GM18868 (cell line): Measurements from ENCODE around the gene GCFC2.
A peak's percentile ranks its signal among the peaks of the same experiment; 100 is the strongest.
"Not testable (repeated sequence)": the region's sequence is repeated elsewhere in the genome, so short reads cannot be mapped to it uniquely, and the experiment has no call there.

ENCODE experiments used
- ATAC-seq: cut with Tn5 transposase; IDR thresholded peaks from one replicate; pipeline ENCODE4 v1.9.1; 2021; ENCODE audit warnings: mild to moderate bottlenecking, moderate library complexity; ENCODE audit not compliant: unreplicated experiment

GCFC2 gene

GRCh38 chr2:75683430-75683829 is 27.3 kb downstream of the GCFC2 start:
- ATAC-seq, result not testable (repeated sequence)

- no peak for ATAC-seq
These were observed 30.3 kb downstream of the GCFC2 start for GRCh38 chr2:75680402-75680801.

DNA sequence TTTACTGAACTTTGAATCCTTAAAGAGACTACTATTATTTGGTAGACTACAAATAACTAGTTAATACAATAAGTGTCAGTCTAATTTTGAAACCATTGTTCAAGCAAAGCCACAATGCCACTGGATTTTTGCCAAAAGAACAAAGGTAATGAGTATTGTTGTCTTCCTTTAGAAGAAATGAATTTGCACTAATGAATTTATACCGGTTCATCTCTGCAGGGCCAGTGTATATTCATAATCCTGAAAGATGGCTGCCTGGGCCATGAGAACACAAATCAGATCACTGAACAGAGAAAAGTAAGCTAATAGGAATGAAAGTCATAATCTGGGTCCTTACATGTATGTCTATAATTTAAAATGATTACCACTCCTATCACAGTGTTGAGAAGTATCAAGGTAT is 31.2 kb downstream of the GCFC2 start:
- ATAC-seq, result no peak

- ATAC-seq, result no peak
These were observed 34.3 kb downstream of the GCFC2 start for GRCh38 chr2:75676464-75676863.

DNA sequence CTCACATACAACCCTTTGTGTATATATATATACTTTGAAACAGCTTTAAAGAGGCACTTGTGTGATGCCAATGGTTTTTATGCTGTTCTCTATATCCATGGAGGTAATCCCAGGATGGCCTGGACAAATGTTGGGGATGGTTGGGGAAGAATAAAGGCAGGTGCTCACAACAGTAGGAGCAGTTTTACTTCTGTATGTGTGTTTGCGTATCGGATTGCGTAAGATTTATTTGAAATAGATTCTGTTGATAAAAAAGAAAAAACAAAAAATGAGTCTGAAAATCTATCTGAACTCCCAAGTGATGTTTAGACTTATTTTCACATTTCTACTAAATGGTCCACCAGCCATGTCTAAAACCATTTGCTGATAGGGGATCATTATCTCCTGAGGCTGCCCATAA is 34.8 kb downstream of the GCFC2 start:
- ATAC-seq, result no peak

DNA sequence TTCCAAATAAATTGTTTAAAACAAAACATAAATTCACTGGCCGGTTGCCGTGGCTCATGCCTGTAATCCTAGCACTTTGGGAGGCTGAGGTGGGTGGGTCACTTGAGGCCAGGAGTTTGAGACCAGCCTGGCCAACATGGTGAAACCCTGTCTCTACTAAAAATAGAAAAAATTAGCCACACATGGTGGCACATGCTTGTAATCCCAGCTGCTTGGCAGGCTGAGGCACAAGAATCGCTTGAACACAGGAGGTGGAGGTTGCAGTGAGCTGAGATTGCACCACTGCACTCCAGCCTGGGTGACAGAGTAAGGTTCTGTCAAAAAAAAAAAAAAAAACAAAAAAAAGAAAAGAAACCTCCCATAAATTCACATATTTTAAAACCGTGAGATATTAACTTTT is 35.3 kb downstream of the GCFC2 start:
- ATAC-seq, result not testable (repeated sequence)

DNA sequence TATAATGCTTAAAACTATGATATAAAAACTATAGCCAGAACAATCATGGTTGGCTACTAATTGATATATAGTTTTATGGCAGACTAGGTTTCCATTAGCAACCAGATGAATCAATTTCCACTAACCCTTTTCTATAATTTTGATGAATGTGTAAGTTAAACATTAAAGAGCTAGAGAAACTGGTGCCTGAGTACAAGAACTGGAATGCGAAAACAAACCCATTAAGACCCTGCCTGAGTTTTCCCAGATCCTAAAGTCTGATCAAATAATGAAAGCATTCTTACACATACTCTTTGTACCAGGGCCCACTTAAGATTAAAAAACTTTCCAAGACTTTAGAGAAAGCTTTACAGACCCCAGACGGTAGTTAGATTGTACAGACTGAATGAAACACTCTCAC is 42.8 kb downstream of the GCFC2 start:
- ATAC-seq, result no peak

- no peak for ATAC-seq
These were observed 43.8 kb downstream of the GCFC2 start for GRCh38 chr2:75666911-75667310.

DNA sequence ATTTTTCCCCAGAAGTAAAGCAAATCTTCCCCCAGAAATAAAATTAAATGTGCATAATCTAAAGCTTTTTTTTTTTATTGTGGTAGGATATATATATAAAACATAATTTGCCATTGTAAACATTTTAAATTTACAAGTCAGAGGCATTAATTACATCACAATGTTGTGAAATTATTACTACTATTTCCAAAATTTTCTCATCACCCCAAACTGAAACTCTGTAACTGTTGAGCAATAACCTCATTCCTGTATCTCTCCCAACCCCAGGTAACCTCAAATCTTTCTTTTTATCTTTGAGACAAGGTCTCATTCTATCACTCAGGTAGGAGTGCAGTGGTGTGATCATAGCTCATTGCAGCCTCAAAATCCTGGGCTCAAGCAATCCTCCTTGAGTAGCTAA is 52.9 kb downstream of the GCFC2 start:
- no peak for ATAC-seq

DNA sequence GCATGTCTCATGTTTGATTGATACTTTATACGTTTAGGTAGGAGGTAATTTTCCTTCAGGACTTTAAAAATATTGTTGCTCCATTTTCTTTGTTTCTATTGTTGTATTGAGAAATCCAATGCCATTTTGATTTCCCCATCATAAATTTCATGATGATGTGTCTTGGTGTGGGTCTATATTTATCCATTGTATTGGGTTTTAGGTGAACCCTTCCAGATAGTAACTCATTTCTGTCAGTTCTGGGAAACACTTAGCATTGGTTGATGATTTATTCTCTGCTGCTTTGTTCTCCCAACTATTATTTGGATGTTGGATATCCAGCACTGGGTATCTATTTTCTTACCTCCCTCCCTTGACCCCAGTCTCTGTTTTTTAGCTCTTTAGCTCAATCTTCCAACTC is 54.2 kb downstream of the GCFC2 start:
- ATAC-seq, result no peak

- ATAC-seq, result no peak
These were observed 54.9 kb downstream of the GCFC2 start for GRCh38 chr2:75655861-75656260.

- no peak for ATAC-seq
These were observed 56.7 kb downstream of the GCFC2 start for GRCh38 chr2:75654012-75654411.

DNA sequence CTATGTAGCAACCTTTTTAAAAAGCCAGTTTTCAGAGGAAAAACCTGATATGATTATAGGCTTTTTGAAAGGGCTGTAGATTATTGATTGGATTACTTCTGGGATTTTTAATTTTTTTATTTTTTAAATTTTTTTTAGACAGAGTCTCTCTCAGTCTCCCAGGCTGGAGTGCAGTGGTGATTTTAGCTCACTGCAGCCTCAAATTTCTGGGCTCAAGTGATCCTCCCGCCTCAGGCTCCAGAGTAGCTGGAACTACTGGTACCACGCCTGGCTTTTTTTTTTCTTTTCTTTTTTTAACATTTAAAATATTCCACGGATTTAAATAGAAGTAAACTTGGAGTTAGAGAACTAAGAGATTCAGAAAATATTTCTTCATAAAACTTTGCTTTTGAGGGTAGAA is 62.9 kb downstream of the GCFC2 start:
- no peak for ATAC-seq

DNA sequence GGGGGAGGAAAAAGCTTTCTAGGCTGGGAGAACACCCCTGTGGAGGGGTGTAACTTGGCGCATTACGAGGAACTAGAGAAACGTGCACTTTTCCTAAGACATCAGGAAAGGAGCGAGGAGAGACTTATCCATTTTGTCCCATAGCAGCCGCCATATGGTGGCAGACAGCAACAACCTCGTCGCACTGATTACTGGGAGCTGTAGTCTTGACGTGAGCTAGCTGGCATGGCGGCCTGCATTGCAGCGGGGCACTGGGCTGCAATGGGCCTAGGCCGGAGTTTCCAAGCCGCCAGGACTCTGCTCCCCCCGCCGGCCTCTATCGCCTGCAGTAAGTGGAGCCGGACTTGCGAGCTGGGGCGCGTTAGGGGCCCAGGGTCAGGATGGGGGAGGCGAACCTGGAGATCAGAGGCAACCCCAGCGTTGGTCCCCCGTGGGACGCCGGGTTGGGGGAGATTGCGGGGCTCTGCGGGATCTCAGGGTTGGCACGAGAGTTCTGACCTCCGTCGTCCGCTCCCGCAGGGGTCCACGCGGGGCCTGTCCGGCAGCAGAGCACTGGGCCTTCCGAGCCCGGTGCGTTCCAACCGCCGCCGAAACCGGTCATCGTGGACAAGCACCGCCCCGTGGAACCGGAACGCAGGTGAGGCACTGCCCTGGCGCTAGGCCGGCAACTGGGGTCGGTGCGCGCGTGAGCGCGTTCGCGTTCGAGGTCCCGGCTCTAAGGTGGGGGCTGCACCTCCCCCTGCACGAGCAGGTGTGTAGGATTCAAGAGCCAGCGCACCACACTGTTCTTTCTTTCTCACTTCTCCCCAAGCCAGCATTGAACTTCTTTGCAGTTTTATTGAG is 63.9 kb downstream of the GCFC2 start, which contains the start of gene MRPL19:
Gene MRPL19, plus strand, starts transcription at position 201 of the 843 bp plus-strand sequence. Its CDS starts 25 bp downstream, at position 226.
- ATAC-seq, result peak; percentile 96

- ATAC-seq, result no peak
These were observed 64.6 kb downstream of the GCFC2 start for GRCh38 chr2:75646090-75646582.

GRCh38 chr2:75645643-75646042 is 65.1 kb downstream of the GCFC2 start:
- no peak for ATAC-seq

DNA sequence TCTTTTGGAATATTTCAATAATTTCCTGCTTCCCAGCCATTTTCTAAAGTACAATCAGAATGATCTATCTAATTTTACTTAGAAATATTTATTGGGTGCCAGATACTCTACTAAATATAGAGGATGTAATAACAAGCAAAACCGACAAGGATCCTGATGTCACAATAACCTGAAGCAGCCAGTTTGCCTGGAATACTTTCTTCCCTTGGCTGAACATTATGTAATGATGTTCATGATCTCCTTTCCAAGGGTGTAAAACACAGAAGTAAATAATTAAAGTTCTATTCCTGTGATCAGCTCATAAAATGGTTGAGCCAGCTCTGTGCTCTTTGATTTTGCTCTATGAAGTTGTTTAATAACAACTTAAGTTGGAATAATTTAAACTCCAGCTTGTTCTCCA is 66.7 kb downstream of the GCFC2 start:
- ATAC-seq, result no peak

DNA sequence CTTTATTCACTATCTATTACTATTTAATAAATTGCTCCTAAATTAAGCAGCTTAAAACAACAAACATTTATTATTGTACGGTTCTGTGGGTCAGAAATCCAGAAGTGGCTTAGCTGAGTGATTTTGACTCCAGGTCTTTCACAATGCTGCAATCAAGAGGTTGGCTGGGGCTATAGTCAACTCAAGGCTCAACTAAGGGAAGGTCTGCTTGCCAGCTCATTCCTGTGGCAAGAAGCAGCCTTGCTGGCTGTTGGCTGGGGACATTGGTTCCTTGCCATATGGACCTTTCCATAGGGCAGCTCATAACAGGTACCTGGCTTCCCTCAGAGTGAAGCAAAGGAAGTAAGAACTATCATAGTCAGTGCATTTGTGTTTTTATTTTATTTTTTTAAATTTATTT is 69.1 kb downstream of the GCFC2 start:
- ATAC-seq, result no peak

- peak; percentile 98 for ATAC-seq
These were observed 70.0 kb downstream of the GCFC2 start for GRCh38 chr2:75640621-75641121.

- ATAC-seq, result no peak
These were observed 73.1 kb downstream of the GCFC2 start for GRCh38 chr2:75637568-75637967.

DNA sequence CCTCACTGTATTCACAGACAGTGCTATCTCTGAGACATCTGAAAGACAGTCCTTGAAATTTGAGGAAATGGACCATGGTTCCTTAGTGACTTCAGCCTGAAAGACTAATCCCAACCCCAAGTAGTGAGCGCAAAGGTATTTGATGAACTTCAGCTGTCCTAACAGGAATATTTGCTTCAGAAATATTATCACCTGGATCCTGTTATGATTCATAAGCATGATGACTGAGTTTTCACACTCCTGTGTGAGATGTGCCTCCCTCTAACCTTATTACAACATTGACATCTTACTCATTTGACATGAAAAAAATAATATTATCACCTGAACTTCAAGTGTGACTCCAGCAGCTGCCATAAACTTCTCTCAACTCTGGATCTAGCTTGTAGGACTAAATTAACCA is 75.8 kb downstream of the GCFC2 start:
- ATAC-seq, result no peak

- no peak for ATAC-seq
These were observed 77.1 kb downstream of the GCFC2 start for GRCh38 chr2:75633620-75634019.
